ENCODE measurements around the gene DLX6. TPM values are rescaled to one million over a fixed set of nuclear protein-coding genes. Genes with fewer than 3 reads are reported as not detected.

The DLX6 gene
- total and polyA plus RNA-seq, 2 of the 8 experiments (the other 6 are each of a cell fraction or from before 2014, with no cell fraction given), result not detected

- Histone ChIP-seq H4K20me1 (replicated peaks in 1 of 2; ENCODE audit: control insufficient read depth in 1 of 2, insufficient read depth in 2 of 2, low read length in 2 of 2) (no peaks in the 10 kb centered on the region), H4K5ac (ENCODE audit: insufficient read length, low read depth, low read length) (no peak overlapping the region), H4K8ac (ENCODE audit: extremely low read depth, insufficient read depth, low read length) (no peak overlapping the region), H3K79me2 (ENCODE audit: control insufficient read depth in 1 of 2, insufficient read depth in 2 of 2, low read length in 2 of 2) (no peaks in the 10 kb centered on the region), H3K9me3 (ENCODE audit: insufficient read depth in 2 of 2, low read depth in 1 of 2, low read length in 1 of 2) (no peaks in the 10 kb centered on the region), H3K4me3 (ENCODE audit: extremely low read depth in 1 of 4, insufficient read depth in 2 of 4, low read depth in 3 of 4, low read length in 4 of 4) (no peak overlapping the region), H3K79me1 (ENCODE audit: low read depth, low read length) (no peaks in the 10 kb centered on the region), H2BK12ac (ENCODE audit: low read depth, low read length) (no peak overlapping the region), H3K23ac (ENCODE audit: insufficient read length) (no peak overlapping the region), H2BK20ac (ENCODE audit: low read length) (no peak overlapping the region), H3K36me3 (ENCODE audit: control insufficient read depth in 2 of 4, insufficient read depth in 4 of 4, low read length in 3 of 4) (no peaks in the 10 kb centered on the region), H4K91ac (replicated peaks; ENCODE audit: insufficient read length, low read length) (no peak overlapping the region), H3K4me1 (replicated peaks in 1 of 4; ENCODE audit: control insufficient read depth in 3 of 4, insufficient read depth in 4 of 4, low read length in 3 of 4) (no peaks in the 10 kb centered on the region), H2BK15ac (ENCODE audit: low read length) (no peak overlapping the region), H3K9ac (replicated peaks in 1 of 4; ENCODE audit: extremely low read depth in 1 of 4, low read depth in 3 of 4, low read length in 3 of 4) (no peak overlapping the region), H3K27me3 (replicated peaks in 1 of 4; ENCODE audit: control insufficient read depth in 3 of 4, extremely low read depth in 1 of 4, insufficient read depth in 3 of 4, low read length in 3 of 4) (peaks cover 0 to 1% (median 0%) of the 10 kb centered on the region in 4 experiments; a peak in 1 of 7 replicates), H2BK5ac (ENCODE audit: low read depth, low read length) (no peak overlapping the region), H2AFZ (ENCODE audit: low read length) (no peak overlapping the region), H2BK120ac (replicated peaks; ENCODE audit: low read depth, low read length) (no peak overlapping the region), H3K4ac (replicated peaks; ENCODE audit: insufficient read length, low read depth, low read length) (no peak overlapping the region), H3K14ac (ENCODE audit: insufficient read length) (no peak overlapping the region), H3K18ac (ENCODE audit: extremely low read depth, low read length) (no peak overlapping the region), H3K4me2 (ENCODE audit: insufficient read depth in 1 of 2, low read depth in 2 of 2, low read length in 2 of 2) (no peak overlapping the region), H2AK5ac (ENCODE audit: low read depth, low read length) (no peak overlapping the region), H3K23me2 (ENCODE audit: low read depth, low read length) (peaks cover 1% of the 10 kb centered on the region; the same call in 1 of the 2 replicates), H3K56ac (replicated peaks; ENCODE audit: insufficient read length, low read depth, low read length) (no peak overlapping the region), H3K27ac (ENCODE audit: low read depth, low read length) (no peak overlapping the region)
- FAIRE-seq (no peak), DNase-seq (ENCODE audit: low read depth in 1 of 2, low spot score in 2 of 2) (no peak)
- WGBS, 2 experiments (ENCODE audit: extremely low coverage in 1 of 2, insufficient coverage in 1 of 2, insufficient read length in 1 of 2, insufficient replicate concordance in 2 of 2, low coverage in 1 of 2, low lambda C conversion rate in 2 of 2, missing lambda C conversion rate in 1 of 2), result 81% methylated on average over 2 of the region's 2 CpGs; no CpG with 5 or more reads in 1 of the 2 experiments
- ChIA-PET CTCF (ENCODE audit: partially characterized antibody) (interaction anchor here (0.8 to 1.2 kb wide), 2 partner anchors 8 to 51 kb away, joined by 3 read pairs; no protein-coding TSS in a partner anchor), POLR2A (ENCODE audit: partially characterized antibody) (no interaction called here)
- no peak for TF ChIP-seq CTCF (IDR thresholded peaks at IDR 0.05; ENCODE audit: control extremely low read depth in 1 of 3, insufficient read depth in 1 of 3, low read depth in 1 of 3, low read length in 3 of 3)
These were observed 29.2 kb upstream of the DLX6 start for GRCh38 chr7:96976106-96976505.
